GM12801 (cell line): ENCODE results near the gene CD22.

Source experiments
- CTCF ChIP-seq: IDR thresholded peaks from one replicate; pipeline ENCODE4 v1.5.1; 2011; ENCODE audit warnings: control low read depth; ENCODE audit not compliant: insufficient read length; ENCODE audit errors: extremely low read depth

The CD22 gene

GRCh38 chr19:35306473-35307246, 22.3 kb upstream of the CD22 start:
- no peak for TF ChIP-seq CTCF

GRCh38 chr19:35307931-35308330, 21.1 kb upstream of the CD22 start:
- TF ChIP-seq CTCF, result no peak

GRCh38 chr19:35308910-35309309, 20.1 kb upstream of the CD22 start:
- TF ChIP-seq CTCF, result no peak

- TF ChIP-seq CTCF, result no peak
Observed at GRCh38 chr19:35309481-35310279, 19.3 kb upstream of the CD22 start.

- TF ChIP-seq CTCF, result no peak
Observed at GRCh38 chr19:35310331-35310730, 18.7 kb upstream of the CD22 start.

GRCh38 chr19:35310811-35311465, 18.0 kb upstream of the CD22 start:
- no peak for TF ChIP-seq CTCF
